DMS 273 treated with DMSO at 0.1 percent for 48 hours (cell line): ENCODE data around the gene NF2.

Experiments used
- DNase-seq: peaks from one replicate; lab custom pipeline; 2025; lab: John Stamatoyannopoulos, UW

The NF2 gene

DNA sequence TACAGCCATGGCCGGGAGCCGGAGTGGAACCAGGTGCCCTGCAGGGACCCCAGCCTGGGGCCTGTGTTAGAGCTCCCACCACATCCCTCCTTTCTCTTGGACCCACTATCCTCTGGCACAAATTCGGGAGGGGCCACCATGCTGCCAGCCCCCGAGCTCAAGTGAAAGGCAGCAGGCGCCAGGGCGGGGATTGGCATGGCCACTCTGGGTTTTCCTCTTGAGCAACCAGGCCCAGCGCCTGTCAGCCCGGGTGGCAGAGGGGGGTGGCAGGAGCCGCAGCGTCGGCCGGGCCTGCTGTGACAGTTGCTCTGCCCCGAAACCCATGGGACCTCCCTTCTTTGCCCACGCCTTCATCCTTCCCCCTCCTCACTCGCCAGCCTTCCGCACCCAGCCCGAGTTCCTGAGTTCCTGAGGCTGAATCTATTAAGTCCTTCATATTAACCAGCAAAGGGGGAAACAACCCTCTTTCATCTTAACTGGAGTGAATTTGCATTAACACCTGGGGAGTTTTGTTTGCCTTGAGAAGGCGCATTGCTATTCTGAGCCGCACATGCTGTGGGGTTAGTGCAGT, 99.6 kb downstream of the NF2 start:
- DNase-seq = peak; percentile 16

DNA sequence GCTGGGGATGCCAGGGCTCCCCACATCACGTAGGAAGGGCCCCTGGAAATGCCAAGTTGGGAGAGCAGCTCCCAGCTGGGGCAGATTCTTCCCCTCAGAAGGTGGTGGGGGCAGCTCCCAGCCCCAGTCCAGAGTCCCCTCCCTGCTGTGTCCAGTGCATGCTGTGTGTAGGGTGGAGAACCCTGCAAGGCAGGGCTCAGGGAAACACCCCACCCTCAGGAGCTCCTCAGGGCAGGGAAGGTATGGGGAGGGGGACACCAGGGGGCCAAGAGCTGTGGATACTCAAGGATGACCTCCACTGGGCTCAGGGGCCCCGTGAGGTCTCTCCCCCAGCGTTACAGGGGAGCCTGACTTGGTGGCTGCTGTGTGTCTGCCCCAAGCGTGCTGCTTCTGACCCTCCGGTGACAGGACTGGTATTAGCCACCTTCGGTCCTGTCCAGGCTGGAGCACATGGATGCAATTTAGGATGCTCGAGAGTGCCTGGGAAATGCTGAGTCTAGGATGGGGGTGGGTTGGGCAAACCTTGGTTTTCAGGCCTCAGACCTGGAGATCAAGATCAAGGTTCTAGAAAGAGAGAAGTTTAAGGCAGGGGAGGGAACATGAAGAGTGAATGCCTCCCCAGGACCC, 100.2 kb downstream of the NF2 start:
- no peak for DNase-seq

DNA sequence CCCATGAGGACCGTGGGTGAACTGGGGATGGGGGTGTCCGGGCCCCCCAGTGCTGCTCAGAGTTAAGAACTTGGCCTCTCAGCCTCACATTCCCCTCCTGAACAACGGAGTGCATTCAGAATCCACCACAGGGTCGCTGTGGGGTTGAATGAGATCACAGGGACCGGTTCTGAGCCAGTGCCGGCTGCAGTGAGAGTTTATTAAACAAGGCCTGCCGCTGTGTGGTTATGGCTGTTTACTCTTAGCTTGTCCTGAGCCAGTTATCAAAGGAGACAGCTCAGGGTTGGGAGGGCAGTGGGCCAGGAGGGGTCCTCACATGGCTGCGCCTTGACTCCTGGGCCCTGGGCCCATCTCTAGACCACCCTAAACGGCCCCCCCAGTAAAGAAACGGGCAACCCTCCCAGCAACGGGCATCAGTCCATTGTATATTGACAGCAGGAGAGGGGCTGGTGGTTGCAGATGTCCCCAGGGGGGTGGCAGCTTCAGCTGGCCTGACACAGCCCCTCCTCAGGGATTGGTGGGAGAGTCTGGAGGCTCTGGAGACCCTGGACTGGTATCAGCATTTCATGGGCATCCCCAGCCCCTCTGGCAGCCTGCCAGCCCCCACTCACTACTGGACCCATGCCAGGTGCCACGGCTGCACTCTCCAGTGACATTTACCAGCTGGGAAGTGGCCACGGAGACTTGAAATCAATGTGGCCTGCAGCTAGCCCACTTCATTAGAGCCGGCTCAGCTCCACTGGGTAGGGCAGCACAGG, 101.3 kb downstream of the NF2 start:
- no peak for DNase-seq

DNA sequence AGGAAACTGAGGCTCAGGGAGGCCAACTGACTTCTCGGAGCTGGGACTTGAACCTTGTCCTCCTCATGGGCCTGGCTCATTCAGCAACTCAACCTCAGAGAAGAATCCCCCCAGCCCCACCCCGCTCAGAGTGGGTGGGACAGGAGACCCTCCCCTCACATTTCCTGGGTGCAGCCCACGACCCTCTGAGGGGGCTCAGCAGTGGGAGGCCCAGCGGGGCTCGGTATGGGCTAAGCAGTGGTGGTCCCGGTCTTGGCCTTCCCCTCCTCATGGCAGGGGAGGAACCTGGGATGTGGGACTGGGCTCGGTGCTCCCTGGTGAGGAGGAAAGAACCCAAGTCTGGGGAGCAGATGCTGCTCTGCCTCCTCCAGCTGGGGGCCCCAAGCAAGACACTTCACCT, 102.2 kb downstream of the NF2 start:
- DNase-seq = no peak

DNA sequence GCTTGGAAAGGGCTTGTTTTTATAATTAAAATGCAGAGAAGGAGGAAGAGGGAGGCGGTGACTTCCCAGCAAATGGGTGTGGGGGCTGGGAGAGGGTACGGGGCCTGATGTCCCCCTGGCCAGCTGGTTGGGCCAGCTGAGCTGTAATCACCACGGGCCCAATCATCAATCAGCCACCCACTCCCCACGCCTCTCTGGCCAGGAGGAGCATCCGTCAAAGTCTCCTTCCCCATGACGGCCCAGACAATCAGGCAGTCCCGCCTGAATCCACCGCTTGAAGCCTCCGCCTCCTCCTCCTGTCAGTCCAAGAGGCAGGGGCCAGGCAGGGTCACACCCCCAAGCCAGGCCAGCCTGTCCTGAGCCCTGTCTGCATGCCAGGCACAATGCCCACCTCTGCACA, 103.1 kb downstream of the NF2 start:
- DNase-seq = no peak

DNA sequence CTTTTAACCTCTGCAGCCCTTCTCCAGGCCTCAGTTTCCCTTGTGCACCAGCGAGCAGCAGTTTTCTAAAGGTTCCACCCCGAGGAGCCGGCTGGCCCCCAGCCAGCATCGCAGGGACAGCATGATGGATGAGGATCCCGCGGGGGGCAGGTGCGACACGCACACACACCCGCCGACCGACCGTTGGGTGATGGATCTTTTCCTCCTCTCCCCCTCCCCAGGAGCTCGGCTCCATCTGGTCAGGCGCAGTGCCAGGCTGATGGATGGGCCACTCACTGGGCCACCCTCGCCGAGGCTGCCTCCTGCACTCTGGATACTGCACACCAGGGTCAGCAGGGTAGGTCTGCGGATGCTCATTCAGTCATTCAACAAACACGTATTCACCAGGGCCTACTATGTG, 103.6 kb downstream of the NF2 start:
- DNase-seq = no peak

DNA sequence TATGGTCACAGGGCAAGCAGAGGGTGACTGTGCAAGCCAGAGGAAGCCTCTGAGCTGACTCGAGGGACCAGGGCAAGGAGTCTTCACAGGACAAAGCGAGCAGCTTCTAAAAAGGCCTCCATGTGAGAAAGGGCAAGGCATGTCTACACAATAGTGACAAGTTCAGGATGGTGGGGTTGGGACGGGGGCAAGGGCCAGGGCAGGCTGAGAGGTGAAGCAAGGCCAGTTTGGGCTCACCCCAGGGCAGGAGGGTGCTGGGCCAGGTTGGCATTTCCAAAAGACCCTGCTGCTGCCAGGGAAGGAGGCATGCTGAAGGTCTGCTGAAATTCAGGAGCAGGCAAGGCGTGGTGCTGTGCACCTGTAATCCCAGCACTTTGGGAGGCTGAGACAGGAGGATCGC, 104.0 kb downstream of the NF2 start:
- DNase-seq = no peak

DNA sequence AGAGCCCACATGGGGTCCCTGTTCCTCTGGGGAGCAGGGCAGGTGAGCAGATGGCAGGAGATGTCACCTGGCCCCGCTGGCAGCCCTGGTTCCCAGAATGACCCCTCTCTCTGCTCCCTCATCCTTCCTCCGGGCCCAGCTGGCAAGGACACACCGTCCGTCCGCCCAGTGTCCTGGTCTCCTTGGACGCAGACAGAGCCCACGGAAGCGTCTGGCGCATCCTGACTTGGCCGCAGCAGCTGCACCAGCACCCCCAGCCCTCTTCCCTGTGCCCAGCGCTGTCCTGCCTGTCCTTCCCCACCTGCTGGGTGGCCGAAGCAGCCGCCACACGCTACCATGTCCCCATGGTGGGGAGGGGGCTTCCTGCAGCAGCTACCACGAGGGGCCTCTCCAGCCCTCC, 106.8 kb downstream of the NF2 start:
- no peak for DNase-seq

DNA sequence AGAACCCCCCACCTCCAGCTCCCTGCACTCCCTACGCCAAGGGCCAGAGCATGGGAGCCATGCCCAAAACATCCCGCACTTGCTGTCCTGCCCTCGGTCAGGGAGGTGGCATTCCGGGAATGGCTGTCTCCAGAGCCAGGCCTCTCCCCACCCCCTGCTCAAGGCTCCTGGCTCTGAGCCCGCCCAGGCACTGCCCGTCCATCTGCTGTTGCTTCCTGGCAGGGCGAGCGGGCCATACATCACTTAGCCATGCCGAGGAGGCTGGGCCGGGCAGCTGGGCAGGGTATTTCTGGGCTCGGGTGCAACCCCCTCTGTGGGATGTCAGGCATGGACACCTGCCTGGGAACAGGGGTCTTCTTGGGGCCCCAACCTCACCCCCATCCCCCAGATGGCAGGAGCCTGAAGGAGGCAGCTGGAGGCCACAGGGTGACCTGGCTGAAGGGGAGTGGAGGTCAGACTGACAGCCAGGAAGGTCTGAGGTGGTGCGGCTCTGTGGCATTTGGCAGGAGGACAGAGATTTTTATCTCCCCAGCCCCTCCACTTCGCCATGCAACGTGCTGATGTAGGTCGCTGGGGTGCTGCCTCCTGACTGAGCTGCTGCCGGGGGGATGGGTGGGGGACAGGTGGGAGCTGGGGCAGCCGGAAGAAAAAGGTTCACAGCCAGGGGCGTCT, 107.6 kb downstream of the NF2 start:
- DNase-seq = peak; percentile 59

DNA sequence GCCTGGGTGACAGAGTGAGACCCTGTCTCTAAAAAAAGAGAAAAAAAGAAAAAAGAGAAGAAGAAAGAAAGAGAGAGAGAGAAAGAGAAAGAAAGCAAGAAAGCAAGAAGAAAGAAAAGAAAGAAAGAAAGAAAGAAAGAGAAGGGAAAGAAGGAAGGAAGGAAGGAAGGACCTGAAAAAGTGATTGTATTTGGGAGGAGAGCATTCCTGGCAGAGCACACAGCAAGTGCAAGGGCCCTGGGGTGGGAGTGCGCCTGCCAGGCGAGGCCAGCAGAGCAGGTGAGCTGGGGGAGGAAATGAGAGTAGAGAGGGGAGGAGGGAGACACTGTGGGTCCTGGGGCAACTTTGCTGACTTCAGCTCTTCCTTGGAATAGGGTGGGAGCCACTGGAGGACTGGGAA, 108.7 kb downstream of the NF2 start:
- no peak for DNase-seq

DNA sequence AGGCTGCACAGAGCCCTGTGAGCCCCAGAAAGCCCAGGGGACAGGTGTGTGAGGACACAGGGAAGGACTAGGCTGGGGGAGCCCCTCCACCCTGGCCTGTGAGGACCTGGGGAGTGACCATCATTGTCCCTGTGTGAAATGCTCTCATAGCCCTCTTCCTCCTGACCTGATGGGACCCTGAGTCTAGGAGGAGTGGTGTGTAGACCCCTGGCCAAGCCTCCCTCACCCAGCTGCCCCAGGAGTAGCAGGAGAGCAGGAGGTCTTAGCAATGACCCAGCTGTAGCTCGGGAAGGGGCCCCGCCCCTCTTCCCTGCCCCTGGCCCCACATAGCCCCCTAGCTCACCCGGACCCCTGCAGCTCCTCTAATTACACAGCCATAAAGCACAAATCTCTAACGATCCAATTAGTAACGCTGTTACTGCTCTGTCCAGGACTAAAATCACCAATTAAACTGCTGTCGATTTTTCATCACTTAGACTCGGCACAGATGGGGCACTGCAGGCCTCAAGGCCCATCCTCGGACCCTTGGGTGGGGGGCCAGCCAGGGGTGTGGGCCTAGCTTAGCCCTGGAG, 109.8 kb downstream of the NF2 start:
- DNase-seq = no peak

DNA sequence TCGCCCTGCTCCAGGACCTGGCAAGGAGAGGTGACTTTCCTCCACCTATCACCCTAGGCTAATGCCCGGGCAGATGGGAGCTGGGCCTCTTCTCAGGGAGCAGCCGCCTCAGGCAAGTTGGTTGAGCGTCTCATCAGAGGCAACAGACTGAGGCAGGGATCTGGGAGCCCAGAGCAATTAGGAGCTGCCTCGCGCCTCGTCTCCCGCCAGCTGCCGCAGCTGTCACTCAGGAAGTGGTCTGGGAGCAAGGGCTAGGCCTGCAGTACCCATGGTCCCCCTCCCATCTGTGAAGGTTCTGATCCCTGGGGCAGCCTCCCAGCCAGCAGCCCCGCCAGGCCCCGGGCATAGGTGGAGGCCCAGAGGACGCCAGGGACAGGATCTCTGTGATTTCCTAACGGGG, 111.8 kb downstream of the NF2 start:
- peak; percentile 49 for DNase-seq

DNA sequence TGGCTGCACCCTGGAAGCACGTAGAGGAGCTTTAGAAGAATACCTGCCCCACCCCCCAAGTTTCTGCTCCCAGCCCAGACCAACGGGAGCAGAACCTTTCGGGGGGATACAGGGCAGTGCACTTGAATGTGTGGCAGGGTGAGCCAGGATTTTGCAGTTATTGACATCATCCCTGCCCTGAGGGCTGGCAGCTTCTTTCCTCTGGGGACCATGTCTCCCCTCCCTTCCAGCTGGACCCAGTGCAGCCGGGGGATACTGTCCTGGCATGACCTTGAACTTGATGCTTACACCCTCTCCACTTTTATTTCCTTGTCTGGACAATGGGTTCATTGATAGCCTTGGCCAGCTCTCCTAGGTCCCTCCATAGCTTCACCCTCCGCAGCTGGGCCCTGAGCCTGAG, 112.3 kb downstream of the NF2 start:
- DNase-seq = no peak

DNA sequence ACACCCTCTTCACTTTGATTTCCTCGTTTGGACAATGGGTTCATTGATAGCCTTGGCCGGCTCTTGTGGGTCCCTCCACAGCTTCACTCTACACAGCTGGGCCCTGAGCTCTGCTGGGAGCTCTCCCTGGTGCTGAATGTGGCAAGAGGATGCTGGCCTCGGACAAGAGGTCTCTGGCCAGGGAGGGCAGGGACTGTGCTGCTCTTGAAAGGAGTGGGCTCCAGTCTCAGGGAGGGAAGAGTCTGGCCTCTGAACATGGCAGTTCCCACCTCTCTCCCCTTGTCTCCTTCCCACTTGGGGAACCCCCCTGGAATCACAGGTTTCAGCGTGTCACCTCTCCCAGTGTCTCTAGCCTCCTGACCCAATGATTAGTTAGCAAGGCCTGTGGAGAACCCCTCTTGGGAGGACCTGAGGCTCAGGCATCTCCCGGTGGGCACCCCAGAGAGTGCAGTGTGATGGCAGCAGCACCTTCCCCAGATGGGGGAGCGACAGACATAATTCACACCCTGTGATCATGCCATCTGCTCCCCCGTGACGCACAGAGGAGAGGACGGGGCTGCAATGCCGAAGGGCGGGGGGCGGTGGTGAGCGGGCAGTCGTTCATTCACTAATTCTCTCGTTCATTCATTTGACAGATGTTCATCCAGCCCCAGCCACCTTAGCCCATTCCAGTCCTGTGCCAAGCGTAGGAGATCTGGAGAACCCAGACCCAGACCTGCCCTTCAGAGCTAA, 113.5 kb downstream of the NF2 start:
- peak; percentile 62 for DNase-seq

DNA sequence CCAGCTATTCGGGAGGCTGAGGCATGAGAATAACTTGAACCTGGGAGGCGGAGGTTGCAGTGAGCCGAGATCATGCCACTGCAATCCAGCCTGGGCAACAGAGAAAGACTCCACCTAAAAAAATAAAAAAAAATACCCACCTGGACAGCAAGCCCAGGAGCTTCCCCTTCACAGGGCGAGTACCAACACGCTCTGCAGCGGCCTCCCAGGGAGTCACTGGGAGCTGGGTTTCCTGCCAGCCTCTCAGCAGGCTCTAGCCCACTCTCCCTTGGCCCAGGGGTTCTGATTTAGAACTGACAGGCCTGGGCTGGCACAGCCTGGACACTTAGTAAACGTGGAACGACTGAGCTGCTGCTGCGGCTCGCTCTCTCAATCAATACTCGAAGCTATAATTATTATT, 114.4 kb downstream of the NF2 start:
- DNase-seq = peak; percentile 10

DNA sequence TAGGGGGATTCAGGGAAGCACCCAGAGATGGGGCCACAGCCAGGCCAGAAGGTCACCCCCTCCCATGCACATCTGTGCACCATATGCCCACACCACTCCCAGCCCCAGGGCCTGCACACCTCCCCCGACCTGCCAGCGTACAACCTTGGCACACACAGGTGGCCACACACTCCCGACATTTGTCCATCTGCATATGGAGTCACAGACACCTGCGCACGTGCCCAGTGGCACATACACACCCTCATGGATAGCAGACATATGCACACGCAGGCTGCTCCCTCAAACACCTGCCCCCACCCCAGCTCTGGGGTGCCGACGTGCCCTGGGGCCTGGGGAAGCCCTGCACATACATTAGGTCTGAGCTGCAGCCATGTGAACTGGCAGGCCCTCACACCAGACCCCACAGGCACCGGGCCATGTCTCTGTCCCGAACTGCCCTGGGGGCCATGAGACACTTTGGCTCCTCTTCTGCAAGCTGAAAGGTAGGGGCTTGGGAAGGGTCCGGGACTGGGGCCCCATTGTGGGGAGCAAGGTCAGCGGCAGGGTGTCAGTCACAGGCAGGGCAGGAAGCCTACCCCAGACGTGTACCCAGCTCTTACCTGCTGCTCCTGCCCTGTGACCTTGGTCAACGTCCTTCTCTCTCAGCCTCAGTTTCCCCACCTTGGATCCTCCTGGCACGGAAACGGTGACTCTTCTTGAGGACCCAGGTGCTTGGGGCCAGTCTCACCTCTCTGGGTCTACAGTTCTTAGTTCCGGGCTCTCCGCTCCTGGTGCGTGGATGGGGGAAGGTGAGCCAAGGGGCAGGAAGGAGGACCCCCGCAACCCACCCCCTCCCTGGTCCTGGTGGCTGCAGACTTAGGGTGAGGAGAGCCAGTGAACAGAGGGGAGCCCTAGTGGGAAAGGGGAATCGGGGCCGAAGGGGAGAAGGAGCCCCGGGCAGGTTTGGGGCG, 115.8 kb downstream of the NF2 start:
- peak; percentile 37 for DNase-seq

DNA sequence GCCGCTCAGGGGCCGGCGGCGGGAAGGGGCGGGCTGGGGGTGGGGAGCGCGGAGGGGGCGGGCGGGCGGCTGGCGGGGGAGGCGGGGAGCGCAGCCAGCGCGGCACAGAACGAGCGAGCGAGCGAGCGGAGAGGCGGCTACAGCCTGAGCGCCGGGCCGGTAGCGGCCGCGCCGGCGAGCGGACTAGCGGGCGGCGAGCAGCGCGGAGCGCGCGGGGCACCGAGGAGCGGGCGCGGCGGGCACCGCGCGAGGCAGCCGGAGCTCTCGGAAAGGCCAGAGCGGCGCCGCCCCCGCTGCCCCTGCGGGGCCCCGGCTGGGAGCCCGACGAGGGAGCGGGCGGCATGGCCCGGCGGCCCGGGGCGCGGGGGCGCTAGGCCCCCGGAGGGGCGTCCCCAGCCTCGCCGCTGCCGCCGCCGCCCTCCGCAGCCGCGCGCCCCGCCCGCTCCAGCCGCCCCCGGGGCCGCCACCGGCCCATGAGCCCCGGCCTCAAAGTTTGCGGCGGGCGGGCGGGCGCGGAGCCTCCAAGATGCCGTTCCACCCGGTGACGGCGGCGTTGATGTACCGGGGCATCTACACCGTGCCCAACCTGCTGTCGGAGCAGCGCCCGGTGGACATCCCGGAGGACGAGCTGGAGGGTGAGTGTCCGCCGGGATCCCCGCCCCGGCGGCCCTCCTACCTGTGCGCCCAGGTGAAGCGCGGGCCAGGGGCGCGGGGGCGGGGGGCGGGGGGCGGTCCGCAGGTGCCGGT, 116.6 kb downstream of the NF2 start, which contains the start of gene CABP7:
Gene CABP7, plus strand, starts transcription at position 105 of the 747 bp plus-strand sequence. Its CDS starts 422 bp downstream, at position 527.
- DNase-seq = no peak

DNA sequence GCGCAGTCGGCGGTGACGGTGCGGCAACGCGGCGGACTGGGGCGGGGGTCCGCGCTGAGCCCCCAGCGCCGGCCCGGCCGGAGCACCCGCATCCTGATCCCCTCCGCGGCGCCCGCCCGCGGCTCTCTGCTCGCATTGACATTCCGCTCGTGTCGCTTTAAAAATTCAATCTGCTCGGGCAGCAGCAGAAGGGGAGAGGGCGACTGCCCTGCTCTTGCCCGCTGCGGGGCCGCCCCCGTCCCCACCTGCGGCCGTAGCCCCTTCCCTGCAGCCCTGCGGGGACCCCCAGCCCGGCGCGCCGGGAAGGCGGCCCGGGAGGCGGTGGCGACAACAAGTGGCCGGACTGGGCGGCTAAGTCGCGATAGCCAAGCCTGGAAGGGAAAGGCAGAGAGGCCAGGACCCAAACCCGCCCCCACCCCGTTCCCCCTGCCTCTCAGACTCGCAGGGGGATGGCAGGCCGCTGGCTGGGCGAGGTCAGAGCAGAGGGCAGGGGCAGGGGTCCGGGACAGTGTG, 117.4 kb downstream of the NF2 start:
- no peak for DNase-seq

DNA sequence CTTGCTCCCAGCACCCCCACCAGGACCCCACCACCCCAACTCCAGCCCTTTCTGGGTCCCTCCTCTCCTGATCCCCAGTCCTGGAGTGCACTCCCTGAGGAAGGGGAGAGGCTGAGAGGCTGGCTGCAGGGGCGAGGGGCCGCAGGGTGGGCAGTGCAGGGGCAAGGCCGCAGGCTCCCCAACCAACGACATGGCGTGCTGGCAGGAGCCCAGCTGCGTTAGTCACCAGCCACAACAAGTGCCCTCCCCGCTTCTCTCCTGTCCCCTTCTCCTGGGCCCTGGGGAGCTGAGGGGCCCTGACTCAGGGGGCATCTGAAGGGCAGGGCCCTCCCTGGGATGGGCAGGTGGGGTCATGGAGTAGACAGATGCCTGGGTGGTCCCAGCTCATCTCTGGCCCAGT, 118.7 kb downstream of the NF2 start:
- no peak for DNase-seq

DNA sequence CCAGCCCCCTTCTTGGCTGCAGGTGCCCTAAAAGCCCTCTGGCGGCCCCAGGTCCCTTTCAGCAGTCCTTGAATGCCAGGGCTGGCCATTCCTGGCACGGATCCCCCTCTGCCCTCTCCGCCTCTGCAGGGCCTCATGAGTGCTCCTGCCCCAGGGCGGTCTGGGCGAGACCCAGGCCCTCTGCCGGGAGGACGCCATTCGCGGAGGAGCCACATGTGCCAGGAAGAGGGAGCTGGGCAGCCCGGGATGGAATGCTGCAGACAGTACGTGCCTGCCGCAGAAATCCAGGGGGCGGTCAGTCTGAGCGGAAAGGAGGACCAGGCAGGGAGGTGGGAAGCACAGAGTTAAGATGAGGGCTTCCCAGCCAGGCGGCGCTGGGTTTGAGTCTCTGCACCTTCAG, 119.2 kb downstream of the NF2 start:
- DNase-seq = no peak
